Spleen (tissue), 7 donors: ENCODE results near the gene CSGALNACT2.

ENCODE experiments used
- POLR2AphosphoS5 ChIP-seq, 3 donors: sonication (generic); formaldehyde crosslinking; IDR thresholded peaks; one replicate each; pipeline ENCODE4 v1.5.1; 2017; ENCODE audit warnings: antibody characterized with exemption in 3 of 3
- TF ChIP-seq, protein P1 (sequence below), 11 experiments: fragments of 200-600 bp in 7 of 11; fragments of 450-650 bp in 4 of 11; sonication (generic) in 4 of 11; IDR thresholded peaks in 8 of 11; conservative IDR thresholded peaks in 3 of 11; 1 replicate in 7 of 11; 2 replicates in 4 of 11; pipeline versions ENCODE4 v1.4.0 to v1.8.0; 2016 to 2021; ENCODE audit warnings: antibody characterized with exemption in 11 of 11, inconsistent platforms in 4 of 11, mild to moderate bottlenecking in 1 of 11
- donor health status: DM: no; HTN: no; CAD: no; lungs with moderate emphysema.
- donor health status: DM: no; HTN: no; CAD: no.
- donor health status: DM: no; HTN: no; CAD: no.

DNA sequence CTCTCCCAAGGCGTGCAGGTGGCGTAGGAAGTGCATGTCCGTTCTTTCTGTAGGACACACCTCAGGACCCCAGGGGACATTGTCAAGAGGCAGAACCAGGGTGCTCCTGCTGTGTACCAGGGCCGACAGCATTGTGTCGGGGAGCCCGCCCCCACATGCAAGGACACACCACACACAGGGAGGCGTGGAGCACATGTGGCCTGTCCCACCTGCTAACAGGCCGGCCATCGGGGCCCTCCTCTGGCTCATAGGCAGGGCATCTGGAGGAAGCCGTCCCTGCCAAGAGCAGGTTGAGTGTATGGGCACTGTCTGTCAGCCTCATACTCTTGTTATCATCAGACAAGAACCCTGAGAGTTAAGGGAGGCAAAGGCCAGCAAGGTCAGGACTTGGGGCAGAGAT lies 48.7 kb upstream of the CSGALNACT2 start:
- TF ChIP-seq, protein P1, sequence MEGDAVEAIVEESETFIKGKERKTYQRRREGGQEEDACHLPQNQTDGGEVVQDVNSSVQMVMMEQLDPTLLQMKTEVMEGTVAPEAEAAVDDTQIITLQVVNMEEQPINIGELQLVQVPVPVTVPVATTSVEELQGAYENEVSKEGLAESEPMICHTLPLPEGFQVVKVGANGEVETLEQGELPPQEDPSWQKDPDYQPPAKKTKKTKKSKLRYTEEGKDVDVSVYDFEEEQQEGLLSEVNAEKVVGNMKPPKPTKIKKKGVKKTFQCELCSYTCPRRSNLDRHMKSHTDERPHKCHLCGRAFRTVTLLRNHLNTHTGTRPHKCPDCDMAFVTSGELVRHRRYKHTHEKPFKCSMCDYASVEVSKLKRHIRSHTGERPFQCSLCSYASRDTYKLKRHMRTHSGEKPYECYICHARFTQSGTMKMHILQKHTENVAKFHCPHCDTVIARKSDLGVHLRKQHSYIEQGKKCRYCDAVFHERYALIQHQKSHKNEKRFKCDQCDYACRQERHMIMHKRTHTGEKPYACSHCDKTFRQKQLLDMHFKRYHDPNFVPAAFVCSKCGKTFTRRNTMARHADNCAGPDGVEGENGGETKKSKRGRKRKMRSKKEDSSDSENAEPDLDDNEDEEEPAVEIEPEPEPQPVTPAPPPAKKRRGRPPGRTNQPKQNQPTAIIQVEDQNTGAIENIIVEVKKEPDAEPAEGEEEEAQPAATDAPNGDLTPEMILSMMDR (IDR thresholded peaks at IDR 0.05 in 8 of 11, conservative IDR thresholded peaks at IDR 0.05 in 3 of 11) = no peak
- no peak for TF ChIP-seq POLR2AphosphoS5 (IDR thresholded peaks at IDR 0.05)
